ENCODE data around the gene NCMAP. TPM values are rescaled to one million over a fixed set of nuclear protein-coding genes. Genes with fewer than 3 reads are reported as not detected.

NCMAP gene
- polyA plus RNA-seq, 1 donor from 2014 or later: not detected

- Histone ChIP-seq H4K20me1 (ENCODE audit: insufficient read depth) (no peaks in the 10 kb centered on the region), H3K9me3 (ENCODE audit: low read length) (no peaks in the 10 kb centered on the region), H3K9me2 (ENCODE audit: insufficient read depth, low read length) (no peaks in the 10 kb centered on the region), H2AFZ (ENCODE audit: low read depth, low read length) (peak overlapping the region; percentile 83), H3K4me2 (ENCODE audit: low read length) (peak overlapping the region; percentile 74), H3K27ac (ENCODE audit: low read length) (peak overlapping the region; percentile 87), H3K79me2 (replicated peaks; ENCODE audit: insufficient read depth, low read length) (peaks cover 42% of the 10 kb centered on the region), H3K9ac (ENCODE audit: low read length) (peak overlapping the region; percentile 90), H3F3A (ENCODE audit: insufficient read depth, low read length, poor library complexity, severe bottlenecking) (no peaks in the 10 kb centered on the region), H3K36me3 (ENCODE audit: insufficient read depth, low read length) (peaks cover 6% of the 10 kb centered on the region), H3K4me3 (ENCODE audit: low read length) (peak overlapping the region; percentile 99), H3K27me3 (ENCODE audit: insufficient read depth, low read depth, low read length) (no peaks in the 10 kb centered on the region)
- TF ChIP-seq MXI1 (conservative IDR thresholded peaks at IDR 0.05; ENCODE audit: poor library complexity, severe bottlenecking): peak; percentile 41
- TF ChIP-seq TAF1 (IDR thresholded peaks at IDR 0.05; ENCODE audit: low read depth): peak; percentile 71
- no peak for TF ChIP-seq RAD21 (conservative IDR thresholded peaks at IDR 0.05)
- TF ChIP-seq, protein P1, sequence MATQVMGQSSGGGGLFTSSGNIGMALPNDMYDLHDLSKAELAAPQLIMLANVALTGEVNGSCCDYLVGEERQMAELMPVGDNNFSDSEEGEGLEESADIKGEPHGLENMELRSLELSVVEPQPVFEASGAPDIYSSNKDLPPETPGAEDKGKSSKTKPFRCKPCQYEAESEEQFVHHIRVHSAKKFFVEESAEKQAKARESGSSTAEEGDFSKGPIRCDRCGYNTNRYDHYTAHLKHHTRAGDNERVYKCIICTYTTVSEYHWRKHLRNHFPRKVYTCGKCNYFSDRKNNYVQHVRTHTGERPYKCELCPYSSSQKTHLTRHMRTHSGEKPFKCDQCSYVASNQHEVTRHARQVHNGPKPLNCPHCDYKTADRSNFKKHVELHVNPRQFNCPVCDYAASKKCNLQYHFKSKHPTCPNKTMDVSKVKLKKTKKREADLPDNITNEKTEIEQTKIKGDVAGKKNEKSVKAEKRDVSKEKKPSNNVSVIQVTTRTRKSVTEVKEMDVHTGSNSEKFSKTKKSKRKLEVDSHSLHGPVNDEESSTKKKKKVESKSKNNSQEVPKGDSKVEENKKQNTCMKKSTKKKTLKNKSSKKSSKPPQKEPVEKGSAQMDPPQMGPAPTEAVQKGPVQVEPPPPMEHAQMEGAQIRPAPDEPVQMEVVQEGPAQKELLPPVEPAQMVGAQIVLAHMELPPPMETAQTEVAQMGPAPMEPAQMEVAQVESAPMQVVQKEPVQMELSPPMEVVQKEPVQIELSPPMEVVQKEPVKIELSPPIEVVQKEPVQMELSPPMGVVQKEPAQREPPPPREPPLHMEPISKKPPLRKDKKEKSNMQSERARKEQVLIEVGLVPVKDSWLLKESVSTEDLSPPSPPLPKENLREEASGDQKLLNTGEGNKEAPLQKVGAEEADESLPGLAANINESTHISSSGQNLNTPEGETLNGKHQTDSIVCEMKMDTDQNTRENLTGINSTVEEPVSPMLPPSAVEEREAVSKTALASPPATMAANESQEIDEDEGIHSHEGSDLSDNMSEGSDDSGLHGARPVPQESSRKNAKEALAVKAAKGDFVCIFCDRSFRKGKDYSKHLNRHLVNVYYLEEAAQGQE (IDR thresholded peaks at IDR 0.05; ENCODE audit: borderline replicate concordance): peak; percentile 64
- no peak for TF ChIP-seq EP300 (conservative IDR thresholded peaks at IDR 0.05; ENCODE audit: poor library complexity, severe bottlenecking)
- TF ChIP-seq POLR2AphosphoS5 (IDR thresholded peaks at IDR 0.05): no peak
Measured at GRCh38 chr1:24643363-24644099, 87.6 kb downstream of the NCMAP start.

DNA sequence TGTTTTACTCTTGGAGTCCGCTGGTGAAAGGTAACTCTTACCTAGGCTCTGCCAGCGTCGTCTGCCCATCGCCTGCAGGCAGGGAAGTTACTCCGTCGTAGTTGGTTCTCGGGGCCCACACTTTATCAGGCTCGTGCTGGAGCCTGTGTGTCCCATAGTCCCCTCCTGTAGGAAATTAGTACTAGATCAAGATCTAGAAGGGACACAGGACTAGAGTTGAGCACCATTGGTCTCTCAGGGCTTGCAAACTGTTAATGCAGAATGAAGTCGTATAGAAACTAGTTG lies 88.2 kb downstream of the NCMAP start:
- H3K79me2 ChIP-seq (replicated peaks; ENCODE audit: insufficient read depth, low read length): peaks cover 42% of the 10 kb centered on the region
- peak overlapping the region; percentile 74 for H3K4me2 ChIP-seq (ENCODE audit: low read length)
- no peaks in the 10 kb centered on the region for H3K27me3 ChIP-seq (ENCODE audit: insufficient read depth, low read depth, low read length)
- no peaks in the 10 kb centered on the region for H3F3A ChIP-seq (ENCODE audit: insufficient read depth, low read length, poor library complexity, severe bottlenecking)
- H3K4me3 ChIP-seq (ENCODE audit: low read length): peak overlapping the region; percentile 99
- TF ChIP-seq RAD21 (conservative IDR thresholded peaks at IDR 0.05) (no peak), SMC3 (conservative IDR thresholded peaks at IDR 0.05; ENCODE audit: poor library complexity) (no peak), CTCF (IDR thresholded peaks at IDR 0.05; ENCODE audit: poor library complexity, severe bottlenecking) (no peak), EP300 (conservative IDR thresholded peaks at IDR 0.05; ENCODE audit: poor library complexity, severe bottlenecking) (no peak), EZH2 (IDR thresholded peaks at IDR 0.05; ENCODE audit: borderline replicate concordance, insufficient read depth, low read length, poor library complexity, severe bottlenecking) (no peak), POLR2AphosphoS5 (IDR thresholded peaks at IDR 0.05) (no peak), MXI1 (conservative IDR thresholded peaks at IDR 0.05; ENCODE audit: poor library complexity, severe bottlenecking) (no peak), TAF1 (IDR thresholded peaks at IDR 0.05; ENCODE audit: low read depth) (no peak)
- TF ChIP-seq, protein P1 (IDR thresholded peaks at IDR 0.05; ENCODE audit: borderline replicate concordance): no peak
- H3K9ac ChIP-seq (ENCODE audit: low read length): peak overlapping the region; percentile 90
- H3K9me3 ChIP-seq (ENCODE audit: low read length): no peaks in the 10 kb centered on the region
- H3K9me2 ChIP-seq (ENCODE audit: insufficient read depth, low read length): no peaks in the 10 kb centered on the region
- peak overlapping the region; percentile 87 for H3K27ac ChIP-seq (ENCODE audit: low read length)
- H3K36me3 ChIP-seq (ENCODE audit: insufficient read depth, low read length): peaks cover 6% of the 10 kb centered on the region
- no peaks in the 10 kb centered on the region for H4K20me1 ChIP-seq (ENCODE audit: insufficient read depth)
- H2AFZ ChIP-seq (ENCODE audit: low read depth, low read length): no peak overlapping the region
